Measurements from ENCODE around the gene ZNF609. TPM values are rescaled to one million over a fixed set of nuclear protein-coding genes. Genes with fewer than 3 reads are reported as not detected.

ZNF609 gene
- total and polyA plus RNA-seq, 2 of the 13 experiments (the other 11 are each of a cell fraction or from before 2014, with no cell fraction given), result 8.9 to 9.9 TPM

DNA sequence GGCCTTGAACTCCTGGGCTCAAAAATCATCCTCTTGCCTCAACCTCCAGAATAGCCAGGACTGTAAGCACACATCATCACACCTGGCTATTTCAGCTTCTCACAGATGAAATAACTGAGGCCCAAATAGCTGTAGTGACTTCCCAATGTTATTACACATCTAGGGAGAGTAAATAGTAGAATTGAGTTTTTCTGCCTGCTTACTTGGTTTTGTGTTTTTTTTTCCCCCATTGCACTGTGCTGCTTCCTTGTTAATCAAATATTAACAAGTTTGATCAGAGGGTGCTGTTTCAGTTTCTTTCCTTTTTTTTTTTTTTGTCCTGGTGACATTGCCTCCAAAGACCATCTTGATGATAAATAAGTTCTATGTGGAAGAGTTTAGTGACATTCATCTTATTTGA lies 23.4 kb downstream of the ZNF609 start:
- H3K4me2 ChIP-seq (ENCODE audit: low read depth, low read length), result no peak overlapping the region
- H3K79me2 ChIP-seq (ENCODE audit: insufficient read depth, low read length), result peaks cover 2% of the 10 kb centered on the region
- in situ Hi-C loops (cut with HindIII; ENCODE audit: extremely low pct_ligation_motif_present, low pct_unique_long_range_greater_than_20kb) (no loop called here), intact Hi-C loops (cut with micrococcal nuclease; ENCODE audit: unreplicated experiment) (no loop called here)
- H3K27me3 ChIP-seq (ENCODE audit: control insufficient read depth in 1 of 2, insufficient read depth in 2 of 2, low read length in 2 of 2), result no peaks in the 10 kb centered on the region
- FAIRE-seq (no peak), ATAC-seq (no peak), DNase-seq (ENCODE audit: low spot score) (no peak)
- H3K4me1 ChIP-seq (ENCODE audit: insufficient read depth, low read length), result peaks cover 10% of the 10 kb centered on the region
- no TSS peak for BruUV-seq (replicated peaks)
- no peaks in the 10 kb centered on the region for H4K20me1 ChIP-seq (ENCODE audit: insufficient read depth, low read length)
- no peak overlapping the region for H3K9ac ChIP-seq (ENCODE audit: insufficient read depth, low read depth, low read length)
- CTCF ChIA-PET (ENCODE audit: low intra/inter-chr PET ratio, low total read pairs), result interaction anchor here (0.7 kb wide), 1 partner anchor 9 kb away, joined by 3 read pairs; no protein-coding TSS in a partner anchor
- TF ChIP-seq ZNF850 (CRISPR knock-in tag; conservative IDR thresholded peaks at IDR 0.05), result no peak
- TF ChIP-seq, protein P1, sequence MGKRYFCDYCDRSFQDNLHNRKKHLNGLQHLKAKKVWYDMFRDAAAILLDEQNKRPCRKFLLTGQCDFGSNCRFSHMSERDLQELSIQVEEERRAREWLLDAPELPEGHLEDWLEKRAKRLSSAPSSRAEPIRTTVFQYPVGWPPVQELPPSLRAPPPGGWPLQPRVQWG (CRISPR knock-in tag; IDR thresholded peaks at IDR 0.05; ENCODE audit: borderline replicate concordance, low read depth), result no peak
- TF ChIP-seq AHR (CRISPR knock-in tag; IDR thresholded peaks at IDR 0.05), result no peak
- TF ChIP-seq ZBTB3 (CRISPR knock-in tag; IDR thresholded peaks at IDR 0.05; ENCODE audit: borderline replicate concordance, low read depth), result no peak
- TF ChIP-seq IKZF1 (IDR thresholded peaks at IDR 0.05), result no peak
- TF ChIP-seq SP2 (CRISPR knock-in tag; IDR thresholded peaks at IDR 0.05), result no peak
- TF ChIP-seq ZNF841 (CRISPR knock-in tag; IDR thresholded peaks at IDR 0.05; ENCODE audit: borderline replicate concordance), result no peak
- TF ChIP-seq, protein P2, sequence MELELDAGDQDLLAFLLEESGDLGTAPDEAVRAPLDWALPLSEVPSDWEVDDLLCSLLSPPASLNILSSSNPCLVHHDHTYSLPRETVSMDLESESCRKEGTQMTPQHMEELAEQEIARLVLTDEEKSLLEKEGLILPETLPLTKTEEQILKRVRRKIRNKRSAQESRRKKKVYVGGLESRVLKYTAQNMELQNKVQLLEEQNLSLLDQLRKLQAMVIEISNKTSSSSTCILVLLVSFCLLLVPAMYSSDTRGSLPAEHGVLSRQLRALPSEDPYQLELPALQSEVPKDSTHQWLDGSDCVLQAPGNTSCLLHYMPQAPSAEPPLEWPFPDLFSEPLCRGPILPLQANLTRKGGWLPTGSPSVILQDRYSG (CRISPR knock-in tag; IDR thresholded peaks at IDR 0.05), result no peak
- TF ChIP-seq POLR2AphosphoS5 (IDR thresholded peaks at IDR 0.05; ENCODE audit: low read depth, low read length), result no peak
- TF ChIP-seq, protein P3, sequence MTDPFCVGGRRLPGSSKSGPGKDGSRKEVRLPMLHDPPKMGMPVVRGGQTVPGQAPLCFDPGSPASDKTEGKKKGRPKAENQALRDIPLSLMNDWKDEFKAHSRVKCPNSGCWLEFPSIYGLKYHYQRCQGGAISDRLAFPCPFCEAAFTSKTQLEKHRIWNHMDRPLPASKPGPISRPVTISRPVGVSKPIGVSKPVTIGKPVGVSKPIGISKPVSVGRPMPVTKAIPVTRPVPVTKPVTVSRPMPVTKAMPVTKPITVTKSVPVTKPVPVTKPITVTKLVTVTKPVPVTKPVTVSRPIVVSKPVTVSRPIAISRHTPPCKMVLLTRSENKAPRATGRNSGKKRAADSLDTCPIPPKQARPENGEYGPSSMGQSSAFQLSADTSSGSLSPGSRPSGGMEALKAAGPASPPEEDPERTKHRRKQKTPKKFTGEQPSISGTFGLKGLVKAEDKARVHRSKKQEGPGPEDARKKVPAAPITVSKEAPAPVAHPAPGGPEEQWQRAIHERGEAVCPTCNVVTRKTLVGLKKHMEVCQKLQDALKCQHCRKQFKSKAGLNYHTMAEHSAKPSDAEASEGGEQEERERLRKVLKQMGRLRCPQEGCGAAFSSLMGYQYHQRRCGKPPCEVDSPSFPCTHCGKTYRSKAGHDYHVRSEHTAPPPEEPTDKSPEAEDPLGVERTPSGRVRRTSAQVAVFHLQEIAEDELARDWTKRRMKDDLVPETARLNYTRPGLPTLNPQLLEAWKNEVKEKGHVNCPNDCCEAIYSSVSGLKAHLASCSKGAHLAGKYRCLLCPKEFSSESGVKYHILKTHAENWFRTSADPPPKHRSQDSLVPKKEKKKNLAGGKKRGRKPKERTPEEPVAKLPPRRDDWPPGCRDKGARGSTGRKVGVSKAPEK (CRISPR knock-in tag; IDR thresholded peaks at IDR 0.05; ENCODE audit: borderline replicate concordance), result no peak
- no peak for TF ChIP-seq ZNF350 (CRISPR knock-in tag; IDR thresholded peaks at IDR 0.05; ENCODE audit: borderline replicate concordance, low read depth)
- no peak for TF ChIP-seq ZFP37 (CRISPR knock-in tag; IDR thresholded peaks at IDR 0.05; ENCODE audit: borderline replicate concordance)
- no peaks in the 10 kb centered on the region for H3K9me3 ChIP-seq (ENCODE audit: low read length)
- no peak overlapping the region for H3K4me3 ChIP-seq (replicated peaks in 1 of 3; ENCODE audit: insufficient read depth in 1 of 3, low read depth in 2 of 3, low read length in 3 of 3)
- POLR2A ChIA-PET, result no interaction called here
- peaks cover 0 to 2% of the 10 kb centered on the region in 2 experiments; a peak in 3 of 5 replicates for H3K36me3 ChIP-seq (replicated peaks in 1 of 2; ENCODE audit: control insufficient read depth in 1 of 2, insufficient read depth in 2 of 2, low read length in 2 of 2)
- H3K27ac ChIP-seq (ENCODE audit: extremely low read length, insufficient read depth, low read length), result no peak overlapping the region
- no peak overlapping the region for H2AFZ ChIP-seq (ENCODE audit: low read length)
